Measurements from ENCODE around the gene OTX2. TPM values are rescaled to one million over a fixed set of nuclear protein-coding genes. Genes with fewer than 3 reads are reported as not detected.

Gene OTX2
- total RNA-seq, 3 donors from 2014 or later = not detected

DNA sequence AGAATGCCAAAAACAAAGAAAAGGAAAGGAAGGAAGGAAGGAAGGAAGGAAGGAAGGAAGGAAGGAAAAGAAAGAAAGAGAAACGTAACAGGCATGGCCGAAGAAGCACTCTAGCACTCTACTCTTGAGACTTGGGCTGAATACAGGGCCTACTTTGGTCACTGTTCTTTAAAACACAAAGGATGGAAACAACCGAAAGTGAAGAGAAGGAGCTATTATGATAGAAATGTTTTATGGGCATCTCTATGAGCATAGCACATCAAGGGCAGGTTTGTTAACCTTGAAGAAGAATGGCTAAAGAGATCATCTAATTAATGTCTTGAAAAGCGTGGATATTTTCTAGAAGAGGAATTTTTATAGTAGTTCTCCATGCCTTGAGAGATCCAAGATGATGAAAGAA is 15.9 kb upstream of the OTX2 start:
- intact Hi-C loops (cut with DNase I, micrococcal nuclease) = no loop called here
- no peak for ATAC-seq
- no peaks in the 10 kb centered on the region for H3K36me3 ChIP-seq (ENCODE audit: low read depth)
- no peak for TF ChIP-seq CTCF (IDR thresholded peaks at IDR 0.05)
- H3K4me3 ChIP-seq = no peak overlapping the region
- no peaks in the 10 kb centered on the region for H3K4me1 ChIP-seq (ENCODE audit: low read depth)
- no peaks in the 10 kb centered on the region for H3K9me3 ChIP-seq
- no peak for DNase-seq

DNA sequence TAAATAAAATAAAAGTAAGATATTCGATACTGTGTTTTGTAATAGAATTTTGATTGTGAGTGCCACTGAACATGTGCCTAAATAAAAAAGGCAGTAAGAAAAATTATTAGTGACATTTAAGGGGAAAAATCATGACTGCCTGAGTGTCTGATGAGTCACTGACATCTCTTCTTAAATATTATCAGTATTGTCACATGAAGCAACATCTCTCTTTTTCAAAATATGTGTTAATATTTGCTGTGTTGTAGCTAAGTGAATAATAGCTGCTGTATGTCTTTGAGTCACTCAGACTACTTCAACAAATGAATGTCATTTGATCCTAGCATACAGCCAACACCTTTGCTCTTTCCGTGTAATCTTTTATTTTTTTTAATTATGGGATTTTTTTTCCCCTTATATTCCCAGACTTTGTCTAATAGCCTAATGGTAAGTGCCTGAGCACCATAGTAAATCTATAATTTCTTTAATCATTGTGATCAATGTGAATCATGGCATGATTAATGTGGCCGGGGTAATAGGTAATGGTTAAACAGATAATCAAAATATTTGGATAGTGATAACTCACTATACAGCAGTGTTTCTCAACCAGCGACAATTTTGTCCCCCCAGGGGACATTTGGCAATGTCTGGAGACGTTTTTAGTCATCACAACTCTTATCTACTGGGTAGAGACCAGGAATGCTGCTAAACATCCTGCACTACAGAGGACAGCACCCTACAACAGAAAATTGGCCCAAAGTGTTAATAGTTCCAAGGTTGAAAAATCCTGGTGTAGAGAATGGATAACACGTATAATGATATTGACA is 11.7 kb upstream of the OTX2 start:
- H3K4me3 ChIP-seq = no peak overlapping the region
- no peaks in the 10 kb centered on the region for H3K36me3 ChIP-seq (ENCODE audit: low read depth)
- ATAC-seq (no peak), DNase-seq (no peak)
- H3K4me1 ChIP-seq (ENCODE audit: low read depth) = no peaks in the 10 kb centered on the region
- intact Hi-C loops (cut with DNase I, micrococcal nuclease) = no loop called here
- no peak for TF ChIP-seq CTCF (IDR thresholded peaks at IDR 0.05)
- H3K9me3 ChIP-seq = no peaks in the 10 kb centered on the region

GRCh38 chr14:56821177-56821576 is 10.9 kb upstream of the OTX2 start:
- H3K36me3 ChIP-seq (ENCODE audit: low read depth) = no peaks in the 10 kb centered on the region
- H3K4me3 ChIP-seq = no peak overlapping the region
- ATAC-seq (no peak), DNase-seq (no peak)
- H3K4me1 ChIP-seq (ENCODE audit: low read depth) = peaks cover 3% of the 10 kb centered on the region
- intact Hi-C loops (cut with DNase I, micrococcal nuclease) = no loop called here
- TF ChIP-seq CTCF (IDR thresholded peaks at IDR 0.05) = no peak
- no peaks in the 10 kb centered on the region for H3K9me3 ChIP-seq

GRCh38 chr14:56817396-56817921 is 7.2 kb upstream of the OTX2 start:
- intact Hi-C loops (cut with DNase I, micrococcal nuclease) = no loop called here
- no peak for TF ChIP-seq CTCF (IDR thresholded peaks at IDR 0.05)
- H3K36me3 ChIP-seq (ENCODE audit: low read depth) = no peaks in the 10 kb centered on the region
- H3K4me3 ChIP-seq = no peak overlapping the region
- DNase-seq = no peak
- H3K4me1 ChIP-seq (ENCODE audit: low read depth) = peaks cover 3% of the 10 kb centered on the region
- no peak for ATAC-seq
- H3K9me3 ChIP-seq = no peaks in the 10 kb centered on the region

GRCh38 chr14:56816574-56817391 is 6.5 kb upstream of the OTX2 start:
- ATAC-seq (no peak), DNase-seq (no peak)
- no peak overlapping the region for H3K4me3 ChIP-seq
- intact Hi-C loops (cut with DNase I, micrococcal nuclease) = no loop called here
- no peaks in the 10 kb centered on the region for H3K9me3 ChIP-seq
- H3K36me3 ChIP-seq (ENCODE audit: low read depth) = no peaks in the 10 kb centered on the region
- TF ChIP-seq CTCF (IDR thresholded peaks at IDR 0.05) = no peak
- H3K4me1 ChIP-seq (ENCODE audit: low read depth) = peaks cover 3% of the 10 kb centered on the region

Measured in mucosa of descending colon (tissue), 3 donors.